Measurements from ENCODE around the gene IGF1R.

DNA sequence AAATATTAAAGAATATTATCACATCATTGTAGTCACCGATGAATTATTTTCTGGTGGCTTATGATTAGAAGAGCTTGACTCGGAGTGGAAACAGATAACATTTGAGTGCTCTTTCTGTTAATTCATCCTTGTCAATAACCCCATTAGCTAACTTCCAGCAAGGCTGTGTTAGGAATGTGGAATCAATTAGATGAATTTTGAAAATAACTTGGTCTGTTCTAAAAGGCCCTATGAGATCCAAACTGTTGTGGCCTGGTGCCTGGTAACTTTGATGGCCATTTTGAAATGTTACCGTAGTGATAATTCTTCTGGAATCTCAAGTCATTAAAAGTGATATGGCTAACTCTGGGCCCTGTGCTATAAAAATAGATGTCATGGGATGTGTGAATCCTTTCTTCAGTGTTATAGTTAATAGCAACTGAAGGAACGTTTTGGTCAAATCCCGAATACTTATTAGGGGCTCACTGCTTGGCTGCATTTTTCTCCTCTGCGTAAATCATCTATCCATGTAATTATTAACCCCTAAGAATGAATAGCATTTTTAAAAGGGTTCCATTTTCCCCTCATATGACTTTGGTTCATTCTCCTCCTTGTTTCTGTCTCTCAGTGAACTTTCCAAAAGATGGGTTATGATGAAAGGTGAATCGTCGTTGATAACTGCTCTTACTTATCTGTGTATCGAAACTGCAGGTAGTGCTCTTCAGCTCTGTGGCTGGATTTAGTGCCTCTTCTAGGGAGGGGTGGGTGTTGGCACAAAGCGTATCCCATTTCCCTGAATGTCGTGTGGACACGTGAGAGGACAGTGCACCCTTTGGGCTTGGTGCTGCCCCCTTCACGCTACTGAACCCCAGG is 82.7 kb downstream of the IGF1R start:
- TF ChIP-seq, protein P1, sequence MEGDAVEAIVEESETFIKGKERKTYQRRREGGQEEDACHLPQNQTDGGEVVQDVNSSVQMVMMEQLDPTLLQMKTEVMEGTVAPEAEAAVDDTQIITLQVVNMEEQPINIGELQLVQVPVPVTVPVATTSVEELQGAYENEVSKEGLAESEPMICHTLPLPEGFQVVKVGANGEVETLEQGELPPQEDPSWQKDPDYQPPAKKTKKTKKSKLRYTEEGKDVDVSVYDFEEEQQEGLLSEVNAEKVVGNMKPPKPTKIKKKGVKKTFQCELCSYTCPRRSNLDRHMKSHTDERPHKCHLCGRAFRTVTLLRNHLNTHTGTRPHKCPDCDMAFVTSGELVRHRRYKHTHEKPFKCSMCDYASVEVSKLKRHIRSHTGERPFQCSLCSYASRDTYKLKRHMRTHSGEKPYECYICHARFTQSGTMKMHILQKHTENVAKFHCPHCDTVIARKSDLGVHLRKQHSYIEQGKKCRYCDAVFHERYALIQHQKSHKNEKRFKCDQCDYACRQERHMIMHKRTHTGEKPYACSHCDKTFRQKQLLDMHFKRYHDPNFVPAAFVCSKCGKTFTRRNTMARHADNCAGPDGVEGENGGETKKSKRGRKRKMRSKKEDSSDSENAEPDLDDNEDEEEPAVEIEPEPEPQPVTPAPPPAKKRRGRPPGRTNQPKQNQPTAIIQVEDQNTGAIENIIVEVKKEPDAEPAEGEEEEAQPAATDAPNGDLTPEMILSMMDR (IDR thresholded peaks at IDR 0.05): no peak
- no peak for TF ChIP-seq POLR2AphosphoS5 (IDR thresholded peaks at IDR 0.05)

Data from transverse colon (tissue), 4 donors.